ENCODE data around the gene TRIM31.

DNA sequence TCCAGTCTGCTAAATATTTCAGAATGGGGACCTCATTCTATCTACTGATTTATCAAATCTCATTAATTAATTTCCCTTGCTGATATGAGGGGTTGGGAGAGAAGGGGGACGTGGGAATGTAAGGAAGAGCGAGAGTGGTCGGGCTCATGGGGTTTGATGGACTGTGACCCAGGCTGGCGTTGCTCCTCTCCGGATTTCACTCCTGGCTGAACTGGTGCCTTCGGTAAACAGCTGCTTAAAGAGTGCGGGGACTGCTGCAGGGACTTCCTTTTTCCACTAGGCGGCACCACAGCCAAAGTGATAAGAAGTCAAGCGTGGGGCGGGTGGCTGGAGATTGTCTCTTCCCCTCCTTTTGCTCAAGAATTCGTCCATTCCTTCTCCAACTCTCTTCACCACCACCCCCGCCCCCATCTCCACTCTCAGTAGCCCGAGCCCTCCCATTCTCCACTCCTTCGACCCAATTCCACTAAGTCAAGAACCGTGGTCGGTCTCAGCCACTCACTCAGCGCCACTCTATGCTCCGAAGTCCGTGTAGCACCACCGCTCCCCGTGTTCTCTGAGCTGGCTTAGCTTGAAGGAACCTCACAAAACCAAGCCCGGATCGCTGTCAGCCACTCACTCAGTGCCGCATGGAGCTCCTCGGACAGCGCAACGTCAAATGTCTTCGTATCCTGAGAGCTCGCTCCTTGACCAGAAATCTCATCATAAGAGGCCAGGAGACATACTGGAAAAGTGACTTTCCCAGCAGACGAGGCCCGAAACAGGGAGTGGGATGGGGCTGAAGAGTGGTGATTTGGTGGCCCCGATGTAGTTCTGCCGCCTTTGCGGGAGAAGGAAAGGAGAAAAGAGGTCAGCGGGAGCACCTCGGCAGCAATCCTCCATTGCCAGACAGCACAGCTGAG is 9.7 kb downstream of the TRIM31 start:
- TF ChIP-seq, protein P1, sequence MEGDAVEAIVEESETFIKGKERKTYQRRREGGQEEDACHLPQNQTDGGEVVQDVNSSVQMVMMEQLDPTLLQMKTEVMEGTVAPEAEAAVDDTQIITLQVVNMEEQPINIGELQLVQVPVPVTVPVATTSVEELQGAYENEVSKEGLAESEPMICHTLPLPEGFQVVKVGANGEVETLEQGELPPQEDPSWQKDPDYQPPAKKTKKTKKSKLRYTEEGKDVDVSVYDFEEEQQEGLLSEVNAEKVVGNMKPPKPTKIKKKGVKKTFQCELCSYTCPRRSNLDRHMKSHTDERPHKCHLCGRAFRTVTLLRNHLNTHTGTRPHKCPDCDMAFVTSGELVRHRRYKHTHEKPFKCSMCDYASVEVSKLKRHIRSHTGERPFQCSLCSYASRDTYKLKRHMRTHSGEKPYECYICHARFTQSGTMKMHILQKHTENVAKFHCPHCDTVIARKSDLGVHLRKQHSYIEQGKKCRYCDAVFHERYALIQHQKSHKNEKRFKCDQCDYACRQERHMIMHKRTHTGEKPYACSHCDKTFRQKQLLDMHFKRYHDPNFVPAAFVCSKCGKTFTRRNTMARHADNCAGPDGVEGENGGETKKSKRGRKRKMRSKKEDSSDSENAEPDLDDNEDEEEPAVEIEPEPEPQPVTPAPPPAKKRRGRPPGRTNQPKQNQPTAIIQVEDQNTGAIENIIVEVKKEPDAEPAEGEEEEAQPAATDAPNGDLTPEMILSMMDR (IDR thresholded peaks at IDR 0.05; ENCODE audit: low read depth, low read length, poor library complexity, severe bottlenecking) = peak; percentile 88
- no peak for TF ChIP-seq EZH2phosphoT487 (IDR thresholded peaks at IDR 0.05; ENCODE audit: borderline replicate concordance, low read length)

Measured in DOHH2 (cell line).